22Rv1 (cell line): Measurements from ENCODE around the gene MRPL9.
"Not testable (repeated sequence)": the region's sequence is repeated elsewhere in the genome, so short reads cannot be mapped to it uniquely, and the experiment has no call there.

Experiments
- H3K27ac ChIP-seq: fragments of 450-650 bp; 2 replicates; pipeline ENCODE4 v1.5.1; 2017
- CTCF ChIP-seq: fragments of 450-650 bp; IDR thresholded peaks from 2 replicates; pipeline ENCODE4 v1.5.1; 2017; ENCODE audit warnings: mild to moderate bottlenecking
- ZFX ChIP-seq: fragments of 450-650 bp; IDR thresholded peaks from 2 replicates; pipeline ENCODE4 v1.6.1; 2017; ENCODE audit warnings: antibody characterized with exemption, borderline replicate concordance

Gene MRPL9

DNA sequence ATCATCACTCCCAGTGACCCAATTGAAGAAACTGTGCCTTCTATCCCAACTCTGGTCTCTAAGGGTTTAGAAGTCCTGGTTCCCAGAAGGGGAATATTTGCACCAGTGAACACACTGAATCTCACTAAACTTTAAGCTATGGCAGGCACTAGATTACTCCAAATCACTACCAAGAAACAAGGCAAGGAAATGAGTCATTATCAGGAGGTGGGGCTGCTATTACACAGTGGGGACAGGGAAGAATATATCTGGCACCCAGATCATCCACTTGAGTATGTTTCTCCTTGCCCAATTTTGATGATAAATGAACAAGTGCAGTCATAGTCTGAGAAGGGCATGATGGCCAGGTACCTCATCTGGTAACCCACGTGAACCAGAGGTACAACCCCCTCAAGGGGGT lies 7.0 kb downstream of the MRPL9 start:
- H3K27ac ChIP-seq = no peak overlapping the region
- no peak for TF ChIP-seq CTCF
- no peak for TF ChIP-seq ZFX

- H3K27ac ChIP-seq = no peak overlapping the region
- TF ChIP-seq CTCF (no peak), ZFX (no peak)
Observed at GRCh38 chr1:151741516-151741915, 21.8 kb downstream of the MRPL9 start.

- no peak for TF ChIP-seq ZFX
- TF ChIP-seq CTCF = peak; percentile 32
- peak overlapping the region; percentile 71 for H3K27ac ChIP-seq
Observed at GRCh38 chr1:151739590-151740355, 23.5 kb downstream of the MRPL9 start.

DNA sequence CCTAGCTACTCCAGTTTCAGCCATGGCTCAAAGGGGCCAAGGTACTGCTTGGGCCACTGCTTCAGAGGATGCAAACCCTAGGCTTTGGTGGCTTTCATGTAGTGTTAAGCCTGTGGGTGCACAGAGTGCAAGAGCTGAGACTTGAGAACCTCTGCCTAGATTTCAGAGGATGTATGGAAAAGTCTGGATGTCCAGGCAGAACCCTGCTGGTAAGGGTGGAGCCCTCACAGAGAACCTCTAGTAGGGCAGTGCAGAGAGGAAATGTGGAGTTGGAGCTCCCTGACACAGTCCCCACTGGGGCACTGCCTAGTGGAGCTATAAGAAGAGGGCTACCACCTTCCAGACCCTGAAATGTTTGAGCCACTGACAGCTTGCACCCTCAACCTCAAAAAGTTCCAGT lies 25.8 kb downstream of the MRPL9 start:
- TF ChIP-seq ZFX (no peak), CTCF (no peak)
- H3K27ac ChIP-seq = no peak overlapping the region

DNA sequence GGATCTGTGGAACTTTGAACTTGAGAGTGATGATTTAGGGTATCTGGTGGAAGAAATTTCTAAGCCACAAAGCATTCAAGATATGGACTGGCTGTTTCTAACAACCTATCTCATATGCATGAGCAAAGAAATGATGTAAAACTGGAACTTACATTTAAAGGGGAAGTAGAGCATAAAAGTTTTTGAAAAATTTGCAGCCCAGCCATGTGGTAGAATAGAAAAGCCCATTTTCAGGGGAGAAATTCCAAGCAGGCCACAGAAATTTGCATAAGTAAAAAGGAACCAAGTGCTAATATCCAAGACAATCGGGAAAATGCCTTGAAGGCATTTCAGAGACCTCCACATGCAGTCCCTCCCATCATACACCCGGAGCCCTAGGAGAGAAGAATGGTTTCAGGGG lies 26.3 kb downstream of the MRPL9 start:
- H3K27ac ChIP-seq = no peak overlapping the region
- TF ChIP-seq ZFX (no peak), CTCF (no peak)

DNA sequence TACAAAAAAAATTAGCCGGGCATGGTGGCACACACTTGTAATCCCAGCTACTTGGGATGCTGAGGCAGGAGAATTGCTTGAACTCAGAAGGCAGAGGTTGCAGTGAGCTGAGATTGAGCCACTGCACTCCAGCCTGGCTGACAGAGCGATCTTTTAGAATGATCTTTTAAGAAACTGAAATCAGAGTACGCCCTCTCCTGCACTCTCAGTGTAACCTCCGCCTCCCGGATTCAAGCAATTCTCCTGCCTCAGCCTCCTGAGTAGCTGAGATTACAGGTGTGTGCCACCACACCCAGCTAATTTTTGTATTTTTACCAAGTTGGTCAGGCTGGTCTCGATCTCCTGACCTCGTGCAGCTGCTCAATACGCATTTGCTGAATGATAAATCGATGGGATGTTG lies 29.3 kb downstream of the MRPL9 start:
- not testable (repeated sequence) for H3K27ac ChIP-seq

- no peak overlapping the region for H3K27ac ChIP-seq
- TF ChIP-seq CTCF (no peak), ZFX (no peak)
Observed at GRCh38 chr1:151733126-151733525, 30.2 kb downstream of the MRPL9 start.

GRCh38 chr1:151729966-151730291 lies 33.4 kb downstream of the MRPL9 start:
- TF ChIP-seq CTCF (no peak), ZFX (no peak)
- no peak overlapping the region for H3K27ac ChIP-seq
